ENCODE measurements around the gene POLR2I.

Gene POLR2I

GRCh38 chr19:36120092-36120983 lies 5.7 kb upstream of the POLR2I start (continued):
- TF ChIP-seq ZNF555 (tag by site-specific recombination; conservative IDR thresholded peaks at IDR 0.05) (no peak), ZBTB11 (tag by site-specific recombination; conservative IDR thresholded peaks at IDR 0.05; ENCODE audit: low read depth) (no peak), ZNF585B (tag by site-specific recombination; IDR thresholded peaks at IDR 0.05) (no peak), ZNF610 (tag by site-specific recombination; IDR thresholded peaks at IDR 0.05; ENCODE audit: borderline replicate concordance) (0 out of 2 replicates have a peak, but pooled peaks have one; percentile 72), ZNF394 (tag by site-specific recombination; IDR thresholded peaks at IDR 0.05; ENCODE audit: borderline replicate concordance) (no peak), OSR2 (tag by site-specific recombination; IDR thresholded peaks at IDR 0.05) (0 out of 2 replicates have a peak, but pooled peaks have one; percentile 33), ZNF837 (tag by site-specific recombination; IDR thresholded peaks at IDR 0.05) (peak; percentile 36; the same call in 1 of the 2 replicates), SCRT1 (tag by site-specific recombination; IDR thresholded peaks at IDR 0.05; ENCODE audit: borderline replicate concordance) (0 out of 2 replicates have a peak, but pooled peaks have one; percentile 17), ZFP69B (tag by site-specific recombination; IDR thresholded peaks at IDR 0.05) (no peak), ZNF148 (tag by site-specific recombination; IDR thresholded peaks at IDR 0.05; ENCODE audit: borderline replicate concordance) (no peak), SP7 (tag by site-specific recombination; IDR thresholded peaks at IDR 0.05) (peak; percentile 61; the same call in 1 of the 2 replicates), ZNF221 (tag by site-specific recombination; IDR thresholded peaks at IDR 0.05; ENCODE audit: borderline replicate concordance) (no peak), BCL6B (tag by site-specific recombination; IDR thresholded peaks at IDR 0.05) (no peak), YY2 (tag by site-specific recombination; IDR thresholded peaks at IDR 0.05) (no peak), ZNF548 (tag by site-specific recombination; IDR thresholded peaks at IDR 0.05) (no peak), ZNF645 (tag by site-specific recombination; IDR thresholded peaks at IDR 0.05) (no peak), ZNF2 (tag by site-specific recombination; IDR thresholded peaks at IDR 0.05) (0 out of 2 replicates have a peak, but pooled peaks have one; percentile 9), ZNF639 (tag by site-specific recombination; IDR thresholded peaks at IDR 0.05) (no peak), ATF2 (tag by site-specific recombination; IDR thresholded peaks at IDR 0.05; ENCODE audit: low read depth) (no peak), ZNF416 (tag by site-specific recombination; IDR thresholded peaks at IDR 0.05) (no peak), ZFP3 (tag by site-specific recombination; IDR thresholded peaks at IDR 0.05; ENCODE audit: low read depth) (no peak), ZNF146 (tag by site-specific recombination; IDR thresholded peaks at IDR 0.05) (0 out of 2 replicates have a peak, but pooled peaks have one; percentile 4), ZNF501 (tag by site-specific recombination; IDR thresholded peaks at IDR 0.05) (no peak), ZFHX2 (tag by site-specific recombination; conservative IDR thresholded peaks at IDR 0.05) (peak; percentile 63), ZFP37 (tag by site-specific recombination; IDR thresholded peaks at IDR 0.05) (no peak), RBAK (tag by site-specific recombination; IDR thresholded peaks at IDR 0.05) (no peak), ZNF777 (tag by site-specific recombination; IDR thresholded peaks at IDR 0.05; ENCODE audit: borderline replicate concordance) (no peak), FEZF1 (tag by site-specific recombination; IDR thresholded peaks at IDR 0.05) (no peak)
